ENCODE measurements around the gene CBARP. TPM values are rescaled to one million over a fixed set of nuclear protein-coding genes. Genes with fewer than 3 reads are reported as not detected.

CBARP gene
- total RNA-seq, 1 experiment from 2014 or later = 23.8 TPM

DNA sequence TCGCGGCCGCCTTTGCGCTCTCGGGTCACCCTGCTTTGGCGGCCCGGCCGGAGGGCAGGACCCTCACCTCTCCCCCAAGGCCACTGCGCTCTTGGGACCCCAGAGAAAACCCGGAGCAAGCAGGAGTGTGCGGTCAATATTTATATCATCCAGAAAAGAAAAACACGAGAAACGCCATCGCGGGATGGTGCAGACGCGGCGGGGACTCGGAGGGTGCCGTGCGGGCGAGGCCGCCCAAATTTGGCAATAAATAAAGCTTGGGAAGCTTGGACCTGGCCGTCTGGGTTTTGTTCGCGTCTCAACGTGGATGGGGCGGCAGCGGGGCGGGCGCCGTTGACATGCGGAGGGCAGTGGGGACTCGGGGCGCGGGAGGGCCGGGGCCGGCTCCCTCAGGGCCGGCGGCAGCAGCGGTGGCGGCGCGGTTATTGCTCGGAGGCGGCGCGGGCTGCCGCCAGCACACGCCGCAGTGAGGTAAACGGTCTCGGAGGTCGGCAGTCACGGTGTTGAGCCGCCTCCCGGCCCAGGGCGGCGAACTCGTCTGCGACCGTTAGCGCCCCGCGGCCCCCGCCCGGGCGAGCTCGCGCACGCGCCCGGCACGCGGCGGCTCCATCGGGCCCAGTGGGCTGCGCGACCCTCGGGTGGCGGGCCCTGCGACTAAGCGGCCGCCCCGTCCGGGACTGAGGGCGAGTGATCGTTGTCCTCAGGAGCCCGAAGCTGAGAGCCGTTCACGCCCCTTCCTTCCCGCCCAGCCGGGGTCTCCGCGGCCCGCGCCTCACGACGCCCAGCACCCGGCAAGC is 9.4 kb downstream of the CBARP start:
- Histone ChIP-seq H3K9ac (ENCODE audit: low read length) (peak overlapping the region; percentile 47), H3K9me2 (ENCODE audit: insufficient read depth) (no peaks in the 10 kb centered on the region)

More for the DNA sequence above, 9.4 kb downstream of the CBARP start:
- RAD21 ChIA-PET (ENCODE audit: low non-redundant PET in 1 of 2, low total read pairs in 2 of 2, uncharacterized antibody in 2 of 2, unreplicated experiment in 2 of 2) = no interaction called here
- Histone ChIP-seq H3K36me3 (ENCODE audit: control insufficient read depth in 1 of 2, insufficient read depth in 2 of 2, low read length in 2 of 2) (peaks cover 0 to 5% of the 10 kb centered on the region in 2 experiments; a peak in 2 of 4 replicates), H2AFZ (ENCODE audit: low read depth, low read length, poor library complexity, severe bottlenecking) (no peak overlapping the region), H3K4me2 (ENCODE audit: low read length) (peak overlapping the region; percentile 66), H3K9me3 (ENCODE audit: control insufficient read depth in 1 of 2, insufficient read depth in 1 of 2, low read depth in 1 of 2, low read length in 2 of 2) (no peaks in the 10 kb centered on the region), H4K20me1 (ENCODE audit: insufficient read depth) (no peaks in the 10 kb centered on the region), H3K4me3 (replicated peaks in 1 of 2; ENCODE audit: low read depth in 1 of 2, low read length in 2 of 2) (no peak overlapping the region), H3K4me1 (ENCODE audit: control insufficient read depth in 1 of 2, insufficient read depth in 2 of 2, low read length in 2 of 2) (peaks cover 17 to 40% of the 10 kb centered on the region in 2 experiments), H3K27me3 (ENCODE audit: insufficient read depth, low read length) (no peaks in the 10 kb centered on the region), H3K79me2 (ENCODE audit: insufficient read depth, low read length) (no peaks in the 10 kb centered on the region; the same call in 1 of the 2 replicates), H3K27ac (ENCODE audit: low read depth, low read length) (peak overlapping the region; percentile 92)
- no peak for ATAC-seq
- BruUV-seq (replicated peaks) = no TSS peak
- no peak for DNase-seq (ENCODE audit: low read depth, low spot score)
- CTCF ChIA-PET = interaction anchor here (0.6 to 1.3 kb wide), 4 partner anchors 9 to 115 kb away, joined by 3 to 5 read pairs (median 3); no protein-coding TSS in a partner anchor
- no peak for TF ChIP-seq JUND (IDR thresholded peaks at IDR 0.05)
- no peak for TF ChIP-seq EGR1 (IDR thresholded peaks at IDR 0.05; ENCODE audit: low read depth)
- no peak for TF ChIP-seq SIN3A (IDR thresholded peaks at IDR 0.05; ENCODE audit: low read depth)
- TF ChIP-seq SP1 (IDR thresholded peaks at IDR 0.05; ENCODE audit: low read depth) = no peak
- TF ChIP-seq EZH2phosphoT487 (IDR thresholded peaks at IDR 0.05; ENCODE audit: borderline replicate concordance) = no peak
- no peak for TF ChIP-seq CTCF (IDR thresholded peaks at IDR 0.05 in 2 of 3, conservative IDR thresholded peaks at IDR 0.05 in 1 of 3; ENCODE audit: borderline replicate concordance in 1 of 3, insufficient read depth in 1 of 3, low read depth in 2 of 3, low read length in 2 of 3)
- TF ChIP-seq TCF7L2 (IDR thresholded peaks at IDR 0.05; ENCODE audit: borderline replicate concordance, extremely low read depth, insufficient read depth, insufficient read length) = no peak
- no peak for TF ChIP-seq ZFX (IDR thresholded peaks at IDR 0.05)
- TF ChIP-seq ZNF274 (IDR thresholded peaks at IDR 0.05; ENCODE audit: low read depth, low read length) = no peak
- no peak for TF ChIP-seq ATF3 (IDR thresholded peaks at IDR 0.05)
- no peak for TF ChIP-seq POLR2AphosphoS5 (IDR thresholded peaks at IDR 0.05; ENCODE audit: low read depth, low read length)
- no peak for TF ChIP-seq YY1 (IDR thresholded peaks at IDR 0.05; ENCODE audit: extremely low read depth, insufficient replicate concordance, low read depth, low read length)
- no peak for TF ChIP-seq ELF1 (IDR thresholded peaks at IDR 0.05; ENCODE audit: borderline replicate concordance, low read depth)
- intact Hi-C loops (cut with micrococcal nuclease) = no loop called here
- POLR2A ChIA-PET = interaction anchor here (0.7 to 1.1 kb wide), 2 partner anchors 8 to 41 kb away, joined by 3 to 4 read pairs; partner anchors contain the start of gene CIRBP
